ENCODE measurements around the gene MEGF10.
A peak's percentile ranks its signal among the peaks of the same experiment; 100 is the strongest.

The MEGF10 gene

GRCh38 chr5:127290019-127290945, at the start of gene MEGF10:
MEGF10 (plus strand) TSS chr5:127290796; CDS start chr5:127331309, 40,513 bp downstream.
- Histone ChIP-seq H2AFZ (ENCODE audit: low read depth, low read length) (no peak within 1 kb of the TSS), H3K9me3 (ENCODE audit: insufficient read depth, low read length) (no peaks in the 10 kb centered on the region), H3K79me2 (ENCODE audit: low read length) (no peaks in the 10 kb centered on the region), H3K27me3 (ENCODE audit: low read depth, low read length) (no peaks in the 10 kb centered on the region), H3K27ac (ENCODE audit: low read length) (no peak within 1 kb of the TSS), H3K9ac (ENCODE audit: low read length) (no peak within 1 kb of the TSS), H4K20me1 (ENCODE audit: insufficient read depth, low read length) (no peaks in the 10 kb centered on the region), H3K4me2 (ENCODE audit: low read length) (no peak within 1 kb of the TSS), H3K4me3 (ENCODE audit: low read length) (no peak within 1 kb of the TSS), H3K4me1 (ENCODE audit: low read length) (no peaks in the 10 kb centered on the region), H3K36me3 (replicated peaks; ENCODE audit: low read depth, low read length) (no peaks in the 10 kb centered on the region)
- TF ChIP-seq EZH2phosphoT487 (IDR thresholded peaks at IDR 0.05; ENCODE audit: low read depth): no peak
- peak; percentile 35 for TF ChIP-seq CTCF (IDR thresholded peaks at IDR 0.05; ENCODE audit: low read depth, low read length)

- Histone ChIP-seq H3K4me2 (ENCODE audit: low read length) (no peak overlapping the region), H2AFZ (ENCODE audit: low read depth, low read length) (no peak overlapping the region), H3K27ac (ENCODE audit: low read length) (no peak overlapping the region), H3K4me1 (ENCODE audit: low read length) (no peaks in the 10 kb centered on the region), H3K79me2 (ENCODE audit: low read length) (no peaks in the 10 kb centered on the region), H3K9ac (ENCODE audit: low read length) (no peak overlapping the region), H3K27me3 (ENCODE audit: low read depth, low read length) (no peaks in the 10 kb centered on the region), H3K36me3 (replicated peaks; ENCODE audit: low read depth, low read length) (no peaks in the 10 kb centered on the region), H3K4me3 (ENCODE audit: low read length) (no peak overlapping the region), H3K9me3 (ENCODE audit: insufficient read depth, low read length) (no peaks in the 10 kb centered on the region), H4K20me1 (ENCODE audit: insufficient read depth, low read length) (no peaks in the 10 kb centered on the region)
- no peak for TF ChIP-seq EZH2phosphoT487 (IDR thresholded peaks at IDR 0.05; ENCODE audit: low read depth)
- TF ChIP-seq CTCF (IDR thresholded peaks at IDR 0.05; ENCODE audit: low read depth, low read length): no peak
These were observed 47.6 kb upstream of the MEGF10 start for GRCh38 chr5:127243011-127243410.

GRCh38 chr5:127254729-127255284, 35.8 kb upstream of the MEGF10 start:
- no peak overlapping the region for H2AFZ ChIP-seq (ENCODE audit: low read depth, low read length)
- no peaks in the 10 kb centered on the region for H3K4me1 ChIP-seq (ENCODE audit: low read length)
- no peak overlapping the region for H3K4me2 ChIP-seq (ENCODE audit: low read length)
- H3K9me3 ChIP-seq (ENCODE audit: insufficient read depth, low read length): 0 out of 2 replicates have a peak, but pooled peaks cover 4% of the 10 kb centered on the region
- H3K36me3 ChIP-seq (replicated peaks; ENCODE audit: low read depth, low read length): no peaks in the 10 kb centered on the region
- TF ChIP-seq EZH2phosphoT487 (IDR thresholded peaks at IDR 0.05; ENCODE audit: low read depth) (no peak), CTCF (IDR thresholded peaks at IDR 0.05; ENCODE audit: low read depth, low read length) (no peak)
- H3K27ac ChIP-seq (ENCODE audit: low read length): no peak overlapping the region
- H3K79me2 ChIP-seq (ENCODE audit: low read length): no peaks in the 10 kb centered on the region
- no peak overlapping the region for H3K4me3 ChIP-seq (ENCODE audit: low read length)
- no peak overlapping the region for H3K9ac ChIP-seq (ENCODE audit: low read length)
- no peaks in the 10 kb centered on the region for H4K20me1 ChIP-seq (ENCODE audit: insufficient read depth, low read length)
- H3K27me3 ChIP-seq (ENCODE audit: low read depth, low read length): no peaks in the 10 kb centered on the region

GRCh38 chr5:127256886-127257597, 33.6 kb upstream of the MEGF10 start:
- Histone ChIP-seq H3K27ac (ENCODE audit: low read length) (no peak overlapping the region), H3K9ac (ENCODE audit: low read length) (no peak overlapping the region), H3K4me1 (ENCODE audit: low read length) (no peaks in the 10 kb centered on the region), H3K79me2 (ENCODE audit: low read length) (no peaks in the 10 kb centered on the region), H2AFZ (ENCODE audit: low read depth, low read length) (no peak overlapping the region), H3K36me3 (replicated peaks; ENCODE audit: low read depth, low read length) (no peaks in the 10 kb centered on the region), H3K27me3 (ENCODE audit: low read depth, low read length) (no peaks in the 10 kb centered on the region), H3K4me3 (ENCODE audit: low read length) (no peak overlapping the region), H3K9me3 (ENCODE audit: insufficient read depth, low read length) (0 out of 2 replicates have a peak, but pooled peaks cover 4% of the 10 kb centered on the region), H3K4me2 (ENCODE audit: low read length) (no peak overlapping the region), H4K20me1 (ENCODE audit: insufficient read depth, low read length) (no peaks in the 10 kb centered on the region)
- TF ChIP-seq CTCF (IDR thresholded peaks at IDR 0.05; ENCODE audit: low read depth, low read length) (no peak), EZH2phosphoT487 (IDR thresholded peaks at IDR 0.05; ENCODE audit: low read depth) (no peak)
